ENCODE data around the gene IGF2BP2.

IGF2BP2 gene

GRCh38 chr3:185764163-185764979, 60.5 kb downstream of the IGF2BP2 start:
- no peak for DNase-seq

- DNase-seq = no peak
Measured at GRCh38 chr3:185763347-185764005, 61.4 kb downstream of the IGF2BP2 start.

- DNase-seq = no peak
Measured at GRCh38 chr3:185760550-185760949, 64.3 kb downstream of the IGF2BP2 start.

- DNase-seq = no peak
Measured at GRCh38 chr3:185760088-185760487, 64.8 kb downstream of the IGF2BP2 start.

GRCh38 chr3:185759512-185759911, 65.3 kb downstream of the IGF2BP2 start:
- DNase-seq = no peak

GRCh38 chr3:185758912-185759311, 65.9 kb downstream of the IGF2BP2 start:
- no peak for DNase-seq

GRCh38 chr3:185757176-185757575, 67.7 kb downstream of the IGF2BP2 start:
- no peak for DNase-seq

- DNase-seq = no peak
Measured at GRCh38 chr3:185756477-185756876, 68.4 kb downstream of the IGF2BP2 start.

GRCh38 chr3:185754920-185755319, 69.9 kb downstream of the IGF2BP2 start:
- no peak for DNase-seq

- no peak for DNase-seq
Measured at GRCh38 chr3:185753354-185753753, 71.5 kb downstream of the IGF2BP2 start.

- DNase-seq = no peak
Measured at GRCh38 chr3:185750702-185751101, 74.1 kb downstream of the IGF2BP2 start.

- DNase-seq = no peak
Measured at GRCh38 chr3:185750015-185750414, 74.8 kb downstream of the IGF2BP2 start.

GRCh38 chr3:185746470-185746869, 78.4 kb downstream of the IGF2BP2 start:
- no peak for DNase-seq

- no peak for DNase-seq
Measured at GRCh38 chr3:185744997-185745843, 79.6 kb downstream of the IGF2BP2 start.

- DNase-seq = no peak
Measured at GRCh38 chr3:185741586-185741985, 83.3 kb downstream of the IGF2BP2 start.

- no peak for DNase-seq
Measured at GRCh38 chr3:185740133-185740532, 84.7 kb downstream of the IGF2BP2 start.

GRCh38 chr3:185739264-185739701, 85.6 kb downstream of the IGF2BP2 start:
- no peak for DNase-seq

- DNase-seq = no peak
Measured at GRCh38 chr3:185737740-185738680, 86.8 kb downstream of the IGF2BP2 start.

- DNase-seq = no peak
Measured at GRCh38 chr3:185737020-185737419, 87.8 kb downstream of the IGF2BP2 start.

- no peak for DNase-seq
Measured at GRCh38 chr3:185734725-185735096, 90.1 kb downstream of the IGF2BP2 start.

- no peak for DNase-seq
Measured at GRCh38 chr3:185733980-185734724, 90.7 kb downstream of the IGF2BP2 start.

- no peak for DNase-seq
Measured at GRCh38 chr3:185732782-185733181, 92.1 kb downstream of the IGF2BP2 start.
